ENCODE measurements around the gene RNF220. TPM values are rescaled to one million over a fixed set of nuclear protein-coding genes. Genes with fewer than 3 reads are reported as not detected.

RNF220 gene
- total and polyA plus RNA-seq, 9 of the 15 experiments (the other 6 are each of a cell fraction or from before 2014, with no cell fraction given): 5.1 to 117 (median 66.9) TPM

DNA sequence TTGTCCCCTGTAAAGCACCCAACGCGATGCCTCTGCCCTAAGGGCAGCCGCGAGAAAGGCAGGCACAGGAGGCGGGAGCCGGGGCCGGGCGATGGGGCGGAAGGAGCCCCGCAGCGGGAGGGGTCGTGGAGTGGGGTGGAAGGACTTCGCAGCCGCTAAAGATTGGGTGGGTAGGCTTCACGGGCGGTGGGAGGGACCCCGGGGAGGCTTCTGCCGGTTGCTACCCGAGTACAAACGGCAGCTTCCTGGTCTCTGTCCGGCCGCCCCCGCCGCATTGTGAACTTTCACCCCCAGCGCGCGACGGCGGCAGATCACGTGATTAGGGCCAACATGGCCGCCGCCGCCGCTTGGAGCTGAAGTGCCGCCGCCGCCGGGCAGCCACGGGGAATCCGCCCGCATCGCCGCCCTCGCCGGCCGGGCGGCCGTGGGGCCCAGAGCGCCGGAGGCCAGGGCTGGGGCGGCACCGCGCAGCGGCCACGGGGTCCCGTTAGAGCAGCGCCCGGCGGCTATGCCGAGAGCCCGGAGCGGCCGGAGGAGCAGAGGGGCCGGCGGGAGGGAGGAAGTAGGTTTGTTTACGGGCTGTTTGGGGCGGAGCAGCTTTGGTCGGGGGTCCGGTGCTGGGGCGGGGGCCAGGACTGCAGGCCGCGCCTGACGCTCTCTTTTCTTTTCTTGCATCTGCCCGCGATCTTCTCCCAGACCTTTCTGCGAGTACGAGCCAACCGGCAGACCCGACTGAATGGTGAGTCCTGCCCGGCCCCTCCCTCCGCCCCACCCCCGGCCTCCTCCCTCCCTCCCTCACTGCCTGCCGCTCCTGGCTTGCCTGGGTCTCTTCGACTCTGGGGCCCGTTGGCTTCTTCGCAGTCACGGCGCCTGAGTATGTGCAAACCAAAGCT, 226.8 kb downstream of the RNF220 start (continued):
- TF ChIP-seq BMI1 (IDR thresholded peaks at IDR 0.05; ENCODE audit: low read length) (no peak), ZNF764 (CRISPR knock-in tag; IDR thresholded peaks at IDR 0.05; ENCODE audit: low read depth) (no peak), ZNF41 (CRISPR knock-in tag; conservative IDR thresholded peaks at IDR 0.05) (0 out of 2 replicates have a peak, but pooled peaks have one; percentile 57), FUS (optimal IDR thresholded peaks at IDR 0.05; ENCODE audit: low read depth, low read length) (peak; percentile 76), HDAC6 (IDR thresholded peaks at IDR 0.05; ENCODE audit: low read depth, low read length) (no peak), SIN3A (IDR thresholded peaks at IDR 0.05; ENCODE audit: borderline replicate concordance in 2 of 2, control insufficient read depth in 1 of 2, low read depth in 2 of 2, low read length in 2 of 2) (peak; percentile 32 to 63; a peak in 3 of 4 replicates), KLF1 (tag; IDR thresholded peaks at IDR 0.05) (peak; percentile 76; the same call in 1 of the 2 replicates), ZFP36 (IDR thresholded peaks at IDR 0.05; ENCODE audit: low read depth, low read length, partially characterized antibody) (peak; percentile 94), SRSF1 (IDR thresholded peaks at IDR 0.05; ENCODE audit: low read depth, low read length) (0 out of 2 replicates have a peak, but pooled peaks have one; percentile 36), HIVEP1 (CRISPR knock-in tag; IDR thresholded peaks at IDR 0.05) (0 out of 2 replicates have a peak, but pooled peaks have one; percentile 65), TBL1XR1 (IDR thresholded peaks at IDR 0.05; ENCODE audit: low read length in 2 of 2) (no peak), PRPF4 (IDR thresholded peaks at IDR 0.05; ENCODE audit: insufficient read depth, low read depth, low read length, poor library complexity, severe bottlenecking) (peak; percentile 56), FOXA3 (CRISPR knock-in tag; conservative IDR thresholded peaks at IDR 0.05 in 1 of 2, IDR thresholded peaks at IDR 0.05 in 1 of 2) (no peak), CTCF (IDR thresholded peaks at IDR 0.05 in 2 of 3, conservative IDR thresholded peaks at IDR 0.05 in 1 of 3; ENCODE audit: insufficient read depth in 2 of 3, low read depth in 1 of 3, low read length in 3 of 3) (0 out of 6 replicates have a peak, but pooled peaks of 1 of the 3 experiments have one; percentile 3), ESRRA (IDR thresholded peaks at IDR 0.05; ENCODE audit: borderline replicate concordance, low read depth) (peak; percentile 65; the same call in 1 of the 2 replicates), NR3C1 (CRISPR knock-in tag; IDR thresholded peaks at IDR 0.05) (no peak; the same call in 1 of the 2 replicates), NBN (IDR thresholded peaks at IDR 0.05; ENCODE audit: low read depth) (peak; percentile 30; the same call in 1 of the 2 replicates), HDAC2 (IDR thresholded peaks at IDR 0.05) (0 out of 2 replicates have a peak, but pooled peaks have one; percentile 14), RUNX1 (IDR thresholded peaks at IDR 0.05; ENCODE audit: low read depth) (peak; percentile 67)
- TF ChIP-seq, protein P1, sequence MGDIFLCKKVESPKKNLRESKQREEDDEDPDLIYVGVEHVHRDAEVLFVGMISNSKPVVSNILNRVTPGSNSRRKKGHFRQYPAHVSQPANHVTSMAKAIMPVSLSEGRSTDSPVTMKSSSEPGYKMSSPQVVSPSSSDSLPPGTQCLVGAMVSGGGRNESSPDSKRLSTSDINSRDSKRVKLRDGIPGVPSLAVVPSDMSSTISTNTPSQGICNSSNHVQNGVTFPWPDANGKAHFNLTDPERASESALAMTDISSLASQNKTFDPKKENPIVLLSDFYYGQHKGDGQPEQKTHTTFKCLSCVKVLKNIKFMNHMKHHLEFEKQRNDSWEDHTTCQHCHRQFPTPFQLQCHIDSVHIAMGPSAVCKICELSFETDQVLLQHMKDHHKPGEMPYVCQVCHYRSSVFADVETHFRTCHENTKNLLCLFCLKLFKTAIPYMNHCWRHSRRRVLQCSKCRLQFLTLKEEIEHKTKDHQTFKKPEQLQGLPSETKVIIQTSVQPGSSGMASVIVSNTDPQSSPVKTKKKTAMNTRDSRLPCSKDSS (IDR thresholded peaks at IDR 0.05; ENCODE audit: low read depth, partially characterized antibody): no peak
- TF ChIP-seq, protein P2, sequence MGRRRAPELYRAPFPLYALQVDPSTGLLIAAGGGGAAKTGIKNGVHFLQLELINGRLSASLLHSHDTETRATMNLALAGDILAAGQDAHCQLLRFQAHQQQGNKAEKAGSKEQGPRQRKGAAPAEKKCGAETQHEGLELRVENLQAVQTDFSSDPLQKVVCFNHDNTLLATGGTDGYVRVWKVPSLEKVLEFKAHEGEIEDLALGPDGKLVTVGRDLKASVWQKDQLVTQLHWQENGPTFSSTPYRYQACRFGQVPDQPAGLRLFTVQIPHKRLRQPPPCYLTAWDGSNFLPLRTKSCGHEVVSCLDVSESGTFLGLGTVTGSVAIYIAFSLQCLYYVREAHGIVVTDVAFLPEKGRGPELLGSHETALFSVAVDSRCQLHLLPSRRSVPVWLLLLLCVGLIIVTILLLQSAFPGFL (CRISPR knock-in tag; IDR thresholded peaks at IDR 0.05): peak; percentile 75; the same call in 1 of the 2 replicates

Data from K562 (cell line).